ENCODE data around the gene VSIG8.

Gene VSIG8

GRCh38 chr1:159898527-159898926 is 36.1 kb upstream of the VSIG8 start:
- H3K9me3 ChIP-seq (ENCODE audit: control insufficient read depth, low read length) = no peaks in the 10 kb centered on the region

GRCh38 chr1:159897962-159898361 is 35.5 kb upstream of the VSIG8 start:
- no peaks in the 10 kb centered on the region for H3K4me1 ChIP-seq (ENCODE audit: control insufficient read depth, insufficient read depth, low read length, poor library complexity, severe bottlenecking)
- no peak overlapping the region for H3K27ac ChIP-seq (ENCODE audit: insufficient read depth, low read length, poor library complexity, severe bottlenecking)
- DNase-seq = no peak
- no peaks in the 10 kb centered on the region for H3K9me3 ChIP-seq (ENCODE audit: control insufficient read depth, low read length)
- H3K27me3 ChIP-seq (replicated peaks; ENCODE audit: control insufficient read depth, insufficient read depth, low read length, poor library complexity, severe bottlenecking) = no peaks in the 10 kb centered on the region
- no peaks in the 10 kb centered on the region for H3K36me3 ChIP-seq (ENCODE audit: control insufficient read depth, insufficient read depth, low read length)
- H3K4me3 ChIP-seq (ENCODE audit: insufficient read depth, low read depth, low read length, poor library complexity, severe bottlenecking) = no peak overlapping the region

More at GRCh38 chr1:159898527-159898926, 36.1 kb upstream of the VSIG8 start:
- Histone ChIP-seq H3K4me3 (ENCODE audit: insufficient read depth, low read depth, low read length, poor library complexity, severe bottlenecking) (no peak overlapping the region), H3K4me1 (ENCODE audit: control insufficient read depth, insufficient read depth, low read length, poor library complexity, severe bottlenecking) (no peaks in the 10 kb centered on the region), H3K27me3 (replicated peaks; ENCODE audit: control insufficient read depth, insufficient read depth, low read length, poor library complexity, severe bottlenecking) (no peaks in the 10 kb centered on the region), H3K27ac (ENCODE audit: insufficient read depth, low read length, poor library complexity, severe bottlenecking) (no peak overlapping the region), H3K36me3 (ENCODE audit: control insufficient read depth, insufficient read depth, low read length) (no peaks in the 10 kb centered on the region)
- no peak for DNase-seq

- Histone ChIP-seq H3K36me3 (ENCODE audit: control insufficient read depth, insufficient read depth, low read length) (no peaks in the 10 kb centered on the region), H3K4me1 (ENCODE audit: control insufficient read depth, insufficient read depth, low read length, poor library complexity, severe bottlenecking) (no peaks in the 10 kb centered on the region), H3K9me3 (ENCODE audit: control insufficient read depth, low read length) (no peaks in the 10 kb centered on the region), H3K4me3 (ENCODE audit: insufficient read depth, low read depth, low read length, poor library complexity, severe bottlenecking) (no peak overlapping the region), H3K27me3 (replicated peaks; ENCODE audit: control insufficient read depth, insufficient read depth, low read length, poor library complexity, severe bottlenecking) (no peaks in the 10 kb centered on the region), H3K27ac (ENCODE audit: insufficient read depth, low read length, poor library complexity, severe bottlenecking) (no peak overlapping the region)
- no peak for DNase-seq
These were observed 34.1 kb upstream of the VSIG8 start for GRCh38 chr1:159896546-159896930.

GRCh38 chr1:159895836-159896545 is 33.5 kb upstream of the VSIG8 start:
- Histone ChIP-seq H3K27ac (ENCODE audit: insufficient read depth, low read length, poor library complexity, severe bottlenecking) (no peak overlapping the region), H3K4me3 (ENCODE audit: insufficient read depth, low read depth, low read length, poor library complexity, severe bottlenecking) (no peak overlapping the region), H3K9me3 (ENCODE audit: control insufficient read depth, low read length) (no peaks in the 10 kb centered on the region), H3K4me1 (ENCODE audit: control insufficient read depth, insufficient read depth, low read length, poor library complexity, severe bottlenecking) (no peaks in the 10 kb centered on the region), H3K36me3 (ENCODE audit: control insufficient read depth, insufficient read depth, low read length) (no peaks in the 10 kb centered on the region), H3K27me3 (replicated peaks; ENCODE audit: control insufficient read depth, insufficient read depth, low read length, poor library complexity, severe bottlenecking) (no peaks in the 10 kb centered on the region)
- DNase-seq = no peak

- no peaks in the 10 kb centered on the region for H3K36me3 ChIP-seq (ENCODE audit: control insufficient read depth, insufficient read depth, low read length)
- no peaks in the 10 kb centered on the region for H3K9me3 ChIP-seq (ENCODE audit: control insufficient read depth, low read length)
- H3K4me1 ChIP-seq (ENCODE audit: control insufficient read depth, insufficient read depth, low read length, poor library complexity, severe bottlenecking) = no peaks in the 10 kb centered on the region
- no peak overlapping the region for H3K4me3 ChIP-seq (ENCODE audit: insufficient read depth, low read depth, low read length, poor library complexity, severe bottlenecking)
- DNase-seq = no peak
- H3K27me3 ChIP-seq (replicated peaks; ENCODE audit: control insufficient read depth, insufficient read depth, low read length, poor library complexity, severe bottlenecking) = no peaks in the 10 kb centered on the region
- H3K27ac ChIP-seq (ENCODE audit: insufficient read depth, low read length, poor library complexity, severe bottlenecking) = no peak overlapping the region
These were observed 32.8 kb upstream of the VSIG8 start for GRCh38 chr1:159895286-159895685.

- no peak for DNase-seq
- Histone ChIP-seq H3K27me3 (replicated peaks; ENCODE audit: control insufficient read depth, insufficient read depth, low read length, poor library complexity, severe bottlenecking) (no peaks in the 10 kb centered on the region), H3K9me3 (ENCODE audit: control insufficient read depth, low read length) (no peaks in the 10 kb centered on the region), H3K4me3 (ENCODE audit: insufficient read depth, low read depth, low read length, poor library complexity, severe bottlenecking) (no peak overlapping the region), H3K36me3 (ENCODE audit: control insufficient read depth, insufficient read depth, low read length) (no peaks in the 10 kb centered on the region), H3K27ac (ENCODE audit: insufficient read depth, low read length, poor library complexity, severe bottlenecking) (no peak overlapping the region), H3K4me1 (ENCODE audit: control insufficient read depth, insufficient read depth, low read length, poor library complexity, severe bottlenecking) (no peaks in the 10 kb centered on the region)
These were observed 30.5 kb upstream of the VSIG8 start for GRCh38 chr1:159892944-159893343.

GRCh38 chr1:159891275-159892157 is 29.1 kb upstream of the VSIG8 start:
- DNase-seq = peak; percentile 46 to 68 (median 63)
- H3K4me1 ChIP-seq (ENCODE audit: control insufficient read depth, insufficient read depth, low read length, poor library complexity, severe bottlenecking) = no peaks in the 10 kb centered on the region
- no peaks in the 10 kb centered on the region for H3K36me3 ChIP-seq (ENCODE audit: control insufficient read depth, insufficient read depth, low read length)
- no peak overlapping the region for H3K27ac ChIP-seq (ENCODE audit: insufficient read depth, low read length, poor library complexity, severe bottlenecking)
- no peaks in the 10 kb centered on the region for H3K9me3 ChIP-seq (ENCODE audit: control insufficient read depth, low read length)
- H3K27me3 ChIP-seq (replicated peaks; ENCODE audit: control insufficient read depth, insufficient read depth, low read length, poor library complexity, severe bottlenecking) = no peaks in the 10 kb centered on the region
- no peak overlapping the region for H3K4me3 ChIP-seq (ENCODE audit: insufficient read depth, low read depth, low read length, poor library complexity, severe bottlenecking)

GRCh38 chr1:159890390-159890789 is 27.9 kb upstream of the VSIG8 start:
- no peak for DNase-seq
- Histone ChIP-seq H3K9me3 (ENCODE audit: control insufficient read depth, low read length) (no peaks in the 10 kb centered on the region), H3K4me3 (ENCODE audit: insufficient read depth, low read depth, low read length, poor library complexity, severe bottlenecking) (no peak overlapping the region), H3K36me3 (ENCODE audit: control insufficient read depth, insufficient read depth, low read length) (no peaks in the 10 kb centered on the region), H3K4me1 (ENCODE audit: control insufficient read depth, insufficient read depth, low read length, poor library complexity, severe bottlenecking) (no peaks in the 10 kb centered on the region), H3K27ac (ENCODE audit: insufficient read depth, low read length, poor library complexity, severe bottlenecking) (no peak overlapping the region), H3K27me3 (replicated peaks; ENCODE audit: control insufficient read depth, insufficient read depth, low read length, poor library complexity, severe bottlenecking) (no peaks in the 10 kb centered on the region)

GRCh38 chr1:159889821-159890252 is 27.4 kb upstream of the VSIG8 start:
- H3K4me3 ChIP-seq (ENCODE audit: insufficient read depth, low read depth, low read length, poor library complexity, severe bottlenecking) = no peak overlapping the region
- H3K27ac ChIP-seq (ENCODE audit: insufficient read depth, low read length, poor library complexity, severe bottlenecking) = no peak overlapping the region
- H3K27me3 ChIP-seq (replicated peaks; ENCODE audit: control insufficient read depth, insufficient read depth, low read length, poor library complexity, severe bottlenecking) = no peaks in the 10 kb centered on the region
- H3K4me1 ChIP-seq (ENCODE audit: control insufficient read depth, insufficient read depth, low read length, poor library complexity, severe bottlenecking) = no peaks in the 10 kb centered on the region
- no peak for DNase-seq
- no peaks in the 10 kb centered on the region for H3K9me3 ChIP-seq (ENCODE audit: control insufficient read depth, low read length)
- no peaks in the 10 kb centered on the region for H3K36me3 ChIP-seq (ENCODE audit: control insufficient read depth, insufficient read depth, low read length)

- DNase-seq = no peak
- no peak overlapping the region for H3K27ac ChIP-seq (ENCODE audit: insufficient read depth, low read length, poor library complexity, severe bottlenecking)
- no peaks in the 10 kb centered on the region for H3K27me3 ChIP-seq (replicated peaks; ENCODE audit: control insufficient read depth, insufficient read depth, low read length, poor library complexity, severe bottlenecking)
- H3K36me3 ChIP-seq (ENCODE audit: control insufficient read depth, insufficient read depth, low read length) = no peaks in the 10 kb centered on the region
- no peak overlapping the region for H3K4me3 ChIP-seq (ENCODE audit: insufficient read depth, low read depth, low read length, poor library complexity, severe bottlenecking)
- no peaks in the 10 kb centered on the region for H3K9me3 ChIP-seq (ENCODE audit: control insufficient read depth, low read length)
- H3K4me1 ChIP-seq (ENCODE audit: control insufficient read depth, insufficient read depth, low read length, poor library complexity, severe bottlenecking) = no peaks in the 10 kb centered on the region
These were observed 26.7 kb upstream of the VSIG8 start for GRCh38 chr1:159889202-159889601.

Measured in effector memory CD4-positive, alpha-beta T cell (primary cell).